Measurements from ENCODE around the gene GPR55.

DNA sequence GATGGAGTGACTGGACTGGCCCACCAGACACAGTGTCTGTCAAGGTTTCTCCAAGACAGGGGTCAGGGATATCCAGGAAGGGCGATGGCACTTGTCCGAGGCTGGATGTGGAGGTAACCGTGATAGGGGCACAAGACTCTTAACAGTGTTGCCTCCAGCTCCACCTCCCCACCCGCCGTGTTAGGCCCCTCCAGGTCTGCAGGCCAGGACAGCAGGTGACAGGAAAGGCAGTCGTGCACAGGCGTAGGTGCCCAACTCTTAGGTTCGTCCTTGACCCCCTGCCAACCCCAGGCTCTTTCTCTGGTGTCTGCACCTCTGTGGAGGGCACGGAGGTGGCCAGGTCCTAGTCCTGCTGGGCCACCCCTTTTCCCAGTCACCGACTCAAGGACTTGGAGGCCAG, 50.2 kb downstream of the GPR55 start:
- TF ChIP-seq, protein P1, sequence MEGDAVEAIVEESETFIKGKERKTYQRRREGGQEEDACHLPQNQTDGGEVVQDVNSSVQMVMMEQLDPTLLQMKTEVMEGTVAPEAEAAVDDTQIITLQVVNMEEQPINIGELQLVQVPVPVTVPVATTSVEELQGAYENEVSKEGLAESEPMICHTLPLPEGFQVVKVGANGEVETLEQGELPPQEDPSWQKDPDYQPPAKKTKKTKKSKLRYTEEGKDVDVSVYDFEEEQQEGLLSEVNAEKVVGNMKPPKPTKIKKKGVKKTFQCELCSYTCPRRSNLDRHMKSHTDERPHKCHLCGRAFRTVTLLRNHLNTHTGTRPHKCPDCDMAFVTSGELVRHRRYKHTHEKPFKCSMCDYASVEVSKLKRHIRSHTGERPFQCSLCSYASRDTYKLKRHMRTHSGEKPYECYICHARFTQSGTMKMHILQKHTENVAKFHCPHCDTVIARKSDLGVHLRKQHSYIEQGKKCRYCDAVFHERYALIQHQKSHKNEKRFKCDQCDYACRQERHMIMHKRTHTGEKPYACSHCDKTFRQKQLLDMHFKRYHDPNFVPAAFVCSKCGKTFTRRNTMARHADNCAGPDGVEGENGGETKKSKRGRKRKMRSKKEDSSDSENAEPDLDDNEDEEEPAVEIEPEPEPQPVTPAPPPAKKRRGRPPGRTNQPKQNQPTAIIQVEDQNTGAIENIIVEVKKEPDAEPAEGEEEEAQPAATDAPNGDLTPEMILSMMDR (IDR thresholded peaks at IDR 0.05) = no peak
- TF ChIP-seq POLR2A (IDR thresholded peaks at IDR 0.05) (no peak), POLR2AphosphoS5 (IDR thresholded peaks at IDR 0.05) (no peak), EP300 (IDR thresholded peaks at IDR 0.05) (no peak)

All from stomach (tissue), 4 donors.